Measurements from ENCODE around the gene TMEM91. TPM values are rescaled to one million over a fixed set of nuclear protein-coding genes. Genes with fewer than 3 reads are reported as not detected.

The TMEM91 gene
- total and polyA plus RNA-seq, 2 donors (not counting 1 experiment from before 2014, with no cell fraction given) = 6.3 to 7.1 TPM

DNA sequence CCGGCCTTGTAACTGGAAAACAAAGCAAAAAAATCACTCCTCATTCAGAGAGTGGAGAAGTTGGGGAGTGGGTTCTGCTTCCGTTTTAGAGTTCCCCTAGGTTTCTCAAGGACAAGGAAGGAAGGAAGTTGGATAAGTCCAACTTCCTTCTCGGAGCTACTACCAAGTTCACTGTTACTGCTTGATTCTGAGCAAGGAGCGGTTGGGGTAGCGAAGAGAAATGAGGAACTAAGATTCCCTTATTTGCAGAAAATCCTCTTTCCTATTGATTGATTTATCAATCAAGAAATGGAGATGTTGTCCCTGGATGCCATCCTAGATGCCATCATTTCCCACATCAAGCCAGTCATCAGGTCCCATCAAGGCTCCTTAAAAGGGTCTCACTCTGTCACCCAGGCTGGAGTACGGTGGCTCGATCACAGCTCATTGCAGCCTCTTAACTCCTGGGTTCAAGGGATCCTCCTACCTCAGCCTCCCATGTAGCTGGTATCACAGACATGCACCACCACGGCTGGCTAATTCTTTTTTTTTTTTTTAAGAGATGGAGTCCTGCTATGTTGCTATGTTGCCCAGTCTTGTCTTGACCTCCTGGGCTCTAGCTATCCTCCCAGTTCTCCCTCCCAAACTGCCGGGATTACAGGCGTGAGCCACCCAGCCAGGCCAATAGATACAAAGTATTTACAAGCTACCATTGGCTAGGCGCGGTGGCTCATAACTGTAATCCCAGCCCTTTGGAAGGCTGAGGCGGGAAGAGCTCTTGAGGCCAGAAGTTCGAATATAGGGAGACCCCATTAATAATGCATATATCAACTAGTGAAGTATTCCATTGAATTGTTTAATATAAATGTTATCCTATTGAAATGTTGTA is 11.6 kb upstream of the TMEM91 start:
- H2AFZ ChIP-seq (ENCODE audit: insufficient read depth, low read depth, low read length, poor library complexity, severe bottlenecking) = peak overlapping the region; percentile 82
- H3K4me3 ChIP-seq (ENCODE audit: control extremely low read depth in 1 of 5, extremely low read depth in 1 of 5, insufficient read depth in 1 of 5, low read depth in 2 of 5, low read length in 4 of 5) = peak overlapping the region; percentile 75 to 97 (median 86)
- H3K27me3 Mint-ChIP-seq = no peaks in the 10 kb centered on the region
- CTCF ChIA-PET = interaction anchor here (0.7 to 4.7 kb wide), 14 partner anchors 11 to 1521 kb away, joined by 3 to 64 read pairs (median 6); partner anchors contain the start of genes DMAC2, HNRNPUL1 and TGFB1
- peaks cover 27% of the 10 kb centered on the region for H3K4me1 Mint-ChIP-seq
- intact Hi-C loops (cut with micrococcal nuclease) = loop anchor here (1.0 to 2.0 kb wide), 3 partner anchors 10 to 212 kb away; partner anchors contain the start of genes BCKDHA, CEACAM21 and EXOSC5
- H3K27ac ChIP-seq (ENCODE audit: low read length in 2 of 2) = peak overlapping the region; percentile 99 to 100
- POLR2A ChIA-PET = interaction anchor here (0.6 to 2.6 kb wide), 14 partner anchors 10 to 933 kb away, joined by 3 to 32 read pairs (median 5); partner anchors contain the start of genes CCDC97, DMAC2, EGLN2 and HNRNPUL1
- no peaks in the 10 kb centered on the region for H3K27me3 ChIP-seq (replicated peaks in 1 of 4; ENCODE audit: control extremely low read depth in 1 of 4, control insufficient read depth in 3 of 4, insufficient read depth in 4 of 4, low read length in 3 of 4)
- peaks cover 12 to 24% of the 10 kb centered on the region in 2 donors for H3K4me1 ChIP-seq (ENCODE audit: control insufficient read depth in 2 of 2, insufficient read depth in 2 of 2, low read length in 2 of 2)
- peaks cover 47% of the 10 kb centered on the region for H3K79me2 ChIP-seq (ENCODE audit: control insufficient read depth, insufficient read depth, low read length)
- H3K27ac Mint-ChIP-seq = peak overlapping the region; percentile 100
- H3K36me3 ChIP-seq (replicated peaks in 1 of 2; ENCODE audit: control extremely low read depth in 1 of 2, control insufficient read depth in 1 of 2, extremely low read depth in 1 of 2, insufficient read depth in 2 of 2, low read length in 1 of 2) = peaks cover 0 to 3% of the 10 kb centered on the region in 2 experiments
- H3K4me2 ChIP-seq (replicated peaks; ENCODE audit: low read depth, low read length, poor library complexity, severe bottlenecking) = peak overlapping the region; percentile 85
- H3K9me3 Mint-ChIP-seq (ENCODE audit: insufficient read depth) = no peaks in the 10 kb centered on the region
- H3K9ac ChIP-seq (ENCODE audit: low read length) = peak overlapping the region; percentile 94
- peak overlapping the region; percentile 95 for H3K4me3 Mint-ChIP-seq
- DNase-seq (no peak), ATAC-seq (ENCODE audit: low read depth) (no peak)
- H4K20me1 ChIP-seq (ENCODE audit: control insufficient read depth, insufficient read depth, low read length, poor library complexity, severe bottlenecking) = no peaks in the 10 kb centered on the region
- H3K9me3 ChIP-seq (ENCODE audit: control extremely low read depth in 1 of 3, control insufficient read depth in 2 of 3, insufficient read depth in 1 of 3, low read length in 2 of 3) = no peaks in the 10 kb centered on the region
- WGBS (ENCODE audit: insufficient coverage) = 100% methylated on average over 1 of the region's 14 CpGs
- no peak for TF ChIP-seq EZH2 (IDR thresholded peaks at IDR 0.05; ENCODE audit: borderline replicate concordance, insufficient read depth, low read depth, low read length, poor library complexity, severe bottlenecking)
- TF ChIP-seq, protein P1, sequence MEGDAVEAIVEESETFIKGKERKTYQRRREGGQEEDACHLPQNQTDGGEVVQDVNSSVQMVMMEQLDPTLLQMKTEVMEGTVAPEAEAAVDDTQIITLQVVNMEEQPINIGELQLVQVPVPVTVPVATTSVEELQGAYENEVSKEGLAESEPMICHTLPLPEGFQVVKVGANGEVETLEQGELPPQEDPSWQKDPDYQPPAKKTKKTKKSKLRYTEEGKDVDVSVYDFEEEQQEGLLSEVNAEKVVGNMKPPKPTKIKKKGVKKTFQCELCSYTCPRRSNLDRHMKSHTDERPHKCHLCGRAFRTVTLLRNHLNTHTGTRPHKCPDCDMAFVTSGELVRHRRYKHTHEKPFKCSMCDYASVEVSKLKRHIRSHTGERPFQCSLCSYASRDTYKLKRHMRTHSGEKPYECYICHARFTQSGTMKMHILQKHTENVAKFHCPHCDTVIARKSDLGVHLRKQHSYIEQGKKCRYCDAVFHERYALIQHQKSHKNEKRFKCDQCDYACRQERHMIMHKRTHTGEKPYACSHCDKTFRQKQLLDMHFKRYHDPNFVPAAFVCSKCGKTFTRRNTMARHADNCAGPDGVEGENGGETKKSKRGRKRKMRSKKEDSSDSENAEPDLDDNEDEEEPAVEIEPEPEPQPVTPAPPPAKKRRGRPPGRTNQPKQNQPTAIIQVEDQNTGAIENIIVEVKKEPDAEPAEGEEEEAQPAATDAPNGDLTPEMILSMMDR (IDR thresholded peaks at IDR 0.05) = no peak

Measured in B cell (primary cell).